ENCODE measurements around the gene RAD54L. TPM values are rescaled to one million over a fixed set of nuclear protein-coding genes. Genes with fewer than 3 reads are reported as not detected.

Gene RAD54L
- 10 to 100 TPM; 33.1 to 34.9 TPM for total RNA-seq

- ATAC-seq (replicated peaks in 1 of 2): peak; percentile 95
- peak; percentile 97 to 99 for DNase-seq
- Mint-ChIP-seq H3K4me3 (peak within 1 kb of the TSS; percentile 94 to 98), H3K36me3 (ENCODE audit: insufficient read depth in 2 of 2) (peaks cover 15 to 20% of the 10 kb centered on the region in 2 donors), H3K9me3 (no peaks in the 10 kb centered on the region), H3K27me3 (ENCODE audit: low read depth) (no peaks in the 10 kb centered on the region), H3K27ac (peak within 1 kb of the TSS; percentile 81), H3K4me1 (ENCODE audit: low read depth) (peaks cover 42% of the 10 kb centered on the region)
These were observed at the start of gene RAD54L for GRCh38 chr1:46247436-46248121. Gene RAD54L, plus strand, starts transcription at chr1:46247763. Its CDS starts 643 bp downstream, at chr1:46248406.

- ATAC-seq (replicated peaks in 1 of 2) (peak; percentile 96 to 97), DNase-seq (peak; percentile 85 to 90)
- H3K4me1 Mint-ChIP-seq (ENCODE audit: low read depth): peaks cover 30% of the 10 kb centered on the region
- H3K9me3 Mint-ChIP-seq: no peaks in the 10 kb centered on the region
- H3K36me3 Mint-ChIP-seq (ENCODE audit: insufficient read depth in 2 of 2): no peaks in the 10 kb centered on the region
- H3K27me3 Mint-ChIP-seq (ENCODE audit: low read depth): no peaks in the 10 kb centered on the region
- H3K27ac Mint-ChIP-seq: peak within 1 kb of the TSS; percentile 28
- peak within 1 kb of the TSS; percentile 85 to 87 for H3K4me3 Mint-ChIP-seq
These were observed 49.4 kb upstream of the RAD54L start, which contains the start of gene POMGNT1 for GRCh38 chr1:46197964-46198811. Gene POMGNT1, minus strand, starts transcription at chr1:46198434. Its CDS starts 613 bp downstream, at chr1:46197821.

- peak overlapping the region; percentile 78 to 83 for H3K4me3 Mint-ChIP-seq
- DNase-seq (no peak), ATAC-seq (replicated peaks in 1 of 2) (no peak)
- peaks cover 30% of the 10 kb centered on the region for H3K4me1 Mint-ChIP-seq (ENCODE audit: low read depth)
- no peak overlapping the region for H3K27ac Mint-ChIP-seq
- no peaks in the 10 kb centered on the region for H3K9me3 Mint-ChIP-seq
- no peaks in the 10 kb centered on the region for H3K27me3 Mint-ChIP-seq (ENCODE audit: low read depth)
- H3K36me3 Mint-ChIP-seq (ENCODE audit: insufficient read depth in 2 of 2): no peaks in the 10 kb centered on the region
These were observed 48.3 kb upstream of the RAD54L start for GRCh38 chr1:46199233-46199749.

GRCh38 chr1:46203738-46204405, 43.7 kb upstream of the RAD54L start:
- Mint-ChIP-seq H3K36me3 (ENCODE audit: insufficient read depth in 2 of 2) (no peaks in the 10 kb centered on the region), H3K4me1 (ENCODE audit: low read depth) (peaks cover 15% of the 10 kb centered on the region), H3K27me3 (ENCODE audit: low read depth) (no peaks in the 10 kb centered on the region), H3K4me3 (peak overlapping the region; percentile 31 to 88), H3K27ac (no peak overlapping the region), H3K9me3 (no peaks in the 10 kb centered on the region)
- no peak for DNase-seq
- no peak for ATAC-seq (replicated peaks in 1 of 2)

- H3K4me3 Mint-ChIP-seq: no peak overlapping the region
These were observed 43.2 kb upstream of the RAD54L start for GRCh38 chr1:46204406-46204742.

GRCh38 chr1:46205141-46205540, 42.4 kb upstream of the RAD54L start:
- peaks cover 8% of the 10 kb centered on the region for H3K4me1 Mint-ChIP-seq (ENCODE audit: low read depth)
- no peaks in the 10 kb centered on the region for H3K27me3 Mint-ChIP-seq (ENCODE audit: low read depth)
- no peak overlapping the region for H3K4me3 Mint-ChIP-seq
- ATAC-seq (replicated peaks in 1 of 2): no peak
- H3K36me3 Mint-ChIP-seq (ENCODE audit: insufficient read depth in 2 of 2): no peaks in the 10 kb centered on the region
- no peak overlapping the region for H3K27ac Mint-ChIP-seq
- H3K9me3 Mint-ChIP-seq: no peaks in the 10 kb centered on the region
- no peak for DNase-seq

More at GRCh38 chr1:46204406-46204742, 43.2 kb upstream of the RAD54L start:
- Mint-ChIP-seq H3K9me3 (no peaks in the 10 kb centered on the region), H3K36me3 (ENCODE audit: insufficient read depth in 2 of 2) (no peaks in the 10 kb centered on the region), H3K4me1 (ENCODE audit: low read depth) (peaks cover 10% of the 10 kb centered on the region), H3K27ac (no peak overlapping the region), H3K27me3 (ENCODE audit: low read depth) (no peaks in the 10 kb centered on the region)
- no peak for DNase-seq
- no peak for ATAC-seq (replicated peaks in 1 of 2)

- H3K27ac Mint-ChIP-seq: no peak overlapping the region
- H3K4me3 Mint-ChIP-seq: no peak overlapping the region
- no peak for DNase-seq
- H3K4me1 Mint-ChIP-seq (ENCODE audit: low read depth): peaks cover 8% of the 10 kb centered on the region
- ATAC-seq (replicated peaks in 1 of 2): no peak
- no peaks in the 10 kb centered on the region for H3K36me3 Mint-ChIP-seq (ENCODE audit: insufficient read depth in 2 of 2)
- H3K9me3 Mint-ChIP-seq: no peaks in the 10 kb centered on the region
- H3K27me3 Mint-ChIP-seq (ENCODE audit: low read depth): no peaks in the 10 kb centered on the region
These were observed 41.8 kb upstream of the RAD54L start for GRCh38 chr1:46205791-46206190.

GRCh38 chr1:46206399-46206798, 41.2 kb upstream of the RAD54L start:
- H3K4me1 Mint-ChIP-seq (ENCODE audit: low read depth): peaks cover 8% of the 10 kb centered on the region
- no peaks in the 10 kb centered on the region for H3K27me3 Mint-ChIP-seq (ENCODE audit: low read depth)
- no peak overlapping the region for H3K4me3 Mint-ChIP-seq
- ATAC-seq (replicated peaks in 1 of 2) (no peak), DNase-seq (no peak)
- no peaks in the 10 kb centered on the region for H3K36me3 Mint-ChIP-seq (ENCODE audit: insufficient read depth in 2 of 2)
- H3K27ac Mint-ChIP-seq: no peak overlapping the region
- H3K9me3 Mint-ChIP-seq: no peaks in the 10 kb centered on the region

- Mint-ChIP-seq H3K27ac (no peak overlapping the region), H3K4me3 (no peak overlapping the region), H3K9me3 (no peaks in the 10 kb centered on the region), H3K36me3 (ENCODE audit: insufficient read depth in 2 of 2) (no peaks in the 10 kb centered on the region), H3K4me1 (ENCODE audit: low read depth) (no peaks in the 10 kb centered on the region), H3K27me3 (ENCODE audit: low read depth) (no peaks in the 10 kb centered on the region)
- DNase-seq (no peak), ATAC-seq (replicated peaks in 1 of 2) (no peak)
These were observed 37.0 kb upstream of the RAD54L start for GRCh38 chr1:46210561-46210960.

- DNase-seq: no peak
- H3K4me3 Mint-ChIP-seq: no peak overlapping the region
- no peaks in the 10 kb centered on the region for H3K36me3 Mint-ChIP-seq (ENCODE audit: insufficient read depth in 2 of 2)
- no peaks in the 10 kb centered on the region for H3K4me1 Mint-ChIP-seq (ENCODE audit: low read depth)
- H3K9me3 Mint-ChIP-seq: no peaks in the 10 kb centered on the region
- no peak for ATAC-seq (replicated peaks in 1 of 2)
- no peak overlapping the region for H3K27ac Mint-ChIP-seq
- H3K27me3 Mint-ChIP-seq (ENCODE audit: low read depth): no peaks in the 10 kb centered on the region
These were observed 36.5 kb upstream of the RAD54L start for GRCh38 chr1:46211051-46211450.

- Mint-ChIP-seq H3K4me3 (no peak overlapping the region), H3K4me1 (ENCODE audit: low read depth) (no peaks in the 10 kb centered on the region), H3K27ac (no peak overlapping the region), H3K27me3 (ENCODE audit: low read depth) (peaks cover 6% of the 10 kb centered on the region), H3K36me3 (ENCODE audit: insufficient read depth in 2 of 2) (no peaks in the 10 kb centered on the region), H3K9me3 (no peaks in the 10 kb centered on the region)
- ATAC-seq (replicated peaks in 1 of 2) (no peak), DNase-seq (no peak)
These were observed 32.1 kb upstream of the RAD54L start for GRCh38 chr1:46215504-46215903.

- H3K27me3 Mint-ChIP-seq (ENCODE audit: low read depth): peaks cover 6% of the 10 kb centered on the region
- no peaks in the 10 kb centered on the region for H3K36me3 Mint-ChIP-seq (ENCODE audit: insufficient read depth in 2 of 2)
- H3K9me3 Mint-ChIP-seq: no peaks in the 10 kb centered on the region
- ATAC-seq (replicated peaks in 1 of 2) (no peak), DNase-seq (no peak)
- H3K27ac Mint-ChIP-seq: no peak overlapping the region
- no peak overlapping the region for H3K4me3 Mint-ChIP-seq
- H3K4me1 Mint-ChIP-seq (ENCODE audit: low read depth): no peaks in the 10 kb centered on the region
These were observed 29.1 kb upstream of the RAD54L start for GRCh38 chr1:46218443-46218842.

All from activated T-cell treated with anti-CD3 and anti-CD28 coated beads, Interleukin-2, amount 50 U/mL, for 72 hours (primary cell).